Ishikawa (cell line): ENCODE results near the gene FOXP1.
A peak's percentile ranks its signal among the peaks of the same experiment; 100 is the strongest.

Experiments
- CEBPB ChIP-seq: IDR thresholded peaks from 2 replicates; pipeline ENCODE4 v1.6.1; 2012
- CREB1 ChIP-seq: IDR thresholded peaks from 2 replicates; pipeline ENCODE4 v1.6.1; 2012; ENCODE audit warnings: low read depth
- EGR1 ChIP-seq: IDR thresholded peaks from 2 replicates; pipeline ENCODE4 v1.6.1; 2012
- EP300 ChIP-seq: IDR thresholded peaks from 2 replicates; pipeline ENCODE4 v1.6.1; 2012; ENCODE audit warnings: borderline replicate concordance
- FOXM1 ChIP-seq: IDR thresholded peaks from 2 replicates; pipeline ENCODE4 v1.6.1; 2012; ENCODE audit warnings: low read depth, borderline replicate concordance
- NFIC ChIP-seq: IDR thresholded peaks from 2 replicates; pipeline ENCODE4 v1.6.1; 2012
- RAD21 ChIP-seq: IDR thresholded peaks from 2 replicates; pipeline ENCODE4 v1.6.1; 2012; ENCODE audit warnings: low read depth
- TAF1 ChIP-seq: IDR thresholded peaks from 2 replicates; pipeline ENCODE4 v1.6.1; 2012; ENCODE audit warnings: low read depth, mild to moderate bottlenecking
- TCF12 ChIP-seq: IDR thresholded peaks from 2 replicates; pipeline ENCODE4 v1.6.1; 2012; ENCODE audit warnings: low read depth
- TEAD4 ChIP-seq: IDR thresholded peaks from 2 replicates; pipeline ENCODE4 v1.6.1; 2012
- YY1 ChIP-seq: IDR thresholded peaks from 2 replicates; pipeline ENCODE4 v1.6.1; 2012; ENCODE audit warnings: low read depth
- ZBTB7A ChIP-seq: IDR thresholded peaks from 2 replicates; pipeline ENCODE4 v1.6.1; 2012; ENCODE audit warnings: low read depth
- TF ChIP-seq, protein P1 (sequence below): IDR thresholded peaks from 2 replicates; pipeline ENCODE4 v1.6.1; 2012
- TF ChIP-seq, protein P2 (sequence below): IDR thresholded peaks from 2 replicates; pipeline ENCODE4 v1.6.1; 2012
- TF ChIP-seq, protein P3 (sequence below): IDR thresholded peaks from 2 replicates; pipeline ENCODE4 v1.6.1; 2012; ENCODE audit warnings: low read depth, mild to moderate bottlenecking

Gene FOXP1

DNA sequence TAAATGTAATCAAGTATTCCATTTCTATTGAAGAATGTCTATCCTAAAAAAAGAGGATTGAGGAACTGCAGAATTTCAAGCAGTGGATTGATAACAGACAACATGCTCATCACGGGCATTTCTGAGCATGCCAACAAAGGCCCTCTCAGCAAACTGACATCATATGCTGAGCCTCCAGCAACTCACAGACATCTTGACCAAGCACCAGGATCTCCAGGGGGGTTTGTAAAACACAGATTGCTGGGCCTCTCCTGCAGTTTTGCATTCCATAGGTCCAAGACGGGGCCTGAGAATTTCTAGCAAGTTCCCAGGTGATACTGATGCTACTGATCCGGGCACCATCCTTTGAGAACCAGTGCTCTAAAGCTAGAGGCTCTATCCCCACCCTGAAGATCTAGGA, 85.0 kb downstream of the FOXP1 start:
- no peak for TF ChIP-seq NFIC
- no peak for TF ChIP-seq CREB1
- TF ChIP-seq, protein P1, sequence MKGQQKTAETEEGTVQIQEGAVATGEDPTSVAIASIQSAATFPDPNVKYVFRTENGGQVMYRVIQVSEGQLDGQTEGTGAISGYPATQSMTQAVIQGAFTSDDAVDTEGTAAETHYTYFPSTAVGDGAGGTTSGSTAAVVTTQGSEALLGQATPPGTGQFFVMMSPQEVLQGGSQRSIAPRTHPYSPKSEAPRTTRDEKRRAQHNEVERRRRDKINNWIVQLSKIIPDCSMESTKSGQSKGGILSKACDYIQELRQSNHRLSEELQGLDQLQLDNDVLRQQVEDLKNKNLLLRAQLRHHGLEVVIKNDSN, result no peak
- TF ChIP-seq, protein P2, sequence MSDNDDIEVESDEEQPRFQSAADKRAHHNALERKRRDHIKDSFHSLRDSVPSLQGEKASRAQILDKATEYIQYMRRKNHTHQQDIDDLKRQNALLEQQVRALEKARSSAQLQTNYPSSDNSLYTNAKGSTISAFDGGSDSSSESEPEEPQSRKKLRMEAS, result no peak
- TF ChIP-seq EP300, result no peak
- no peak for TF ChIP-seq FOXM1
- no peak for TF ChIP-seq CEBPB
- TF ChIP-seq TCF12, result no peak
- TF ChIP-seq, protein P3, sequence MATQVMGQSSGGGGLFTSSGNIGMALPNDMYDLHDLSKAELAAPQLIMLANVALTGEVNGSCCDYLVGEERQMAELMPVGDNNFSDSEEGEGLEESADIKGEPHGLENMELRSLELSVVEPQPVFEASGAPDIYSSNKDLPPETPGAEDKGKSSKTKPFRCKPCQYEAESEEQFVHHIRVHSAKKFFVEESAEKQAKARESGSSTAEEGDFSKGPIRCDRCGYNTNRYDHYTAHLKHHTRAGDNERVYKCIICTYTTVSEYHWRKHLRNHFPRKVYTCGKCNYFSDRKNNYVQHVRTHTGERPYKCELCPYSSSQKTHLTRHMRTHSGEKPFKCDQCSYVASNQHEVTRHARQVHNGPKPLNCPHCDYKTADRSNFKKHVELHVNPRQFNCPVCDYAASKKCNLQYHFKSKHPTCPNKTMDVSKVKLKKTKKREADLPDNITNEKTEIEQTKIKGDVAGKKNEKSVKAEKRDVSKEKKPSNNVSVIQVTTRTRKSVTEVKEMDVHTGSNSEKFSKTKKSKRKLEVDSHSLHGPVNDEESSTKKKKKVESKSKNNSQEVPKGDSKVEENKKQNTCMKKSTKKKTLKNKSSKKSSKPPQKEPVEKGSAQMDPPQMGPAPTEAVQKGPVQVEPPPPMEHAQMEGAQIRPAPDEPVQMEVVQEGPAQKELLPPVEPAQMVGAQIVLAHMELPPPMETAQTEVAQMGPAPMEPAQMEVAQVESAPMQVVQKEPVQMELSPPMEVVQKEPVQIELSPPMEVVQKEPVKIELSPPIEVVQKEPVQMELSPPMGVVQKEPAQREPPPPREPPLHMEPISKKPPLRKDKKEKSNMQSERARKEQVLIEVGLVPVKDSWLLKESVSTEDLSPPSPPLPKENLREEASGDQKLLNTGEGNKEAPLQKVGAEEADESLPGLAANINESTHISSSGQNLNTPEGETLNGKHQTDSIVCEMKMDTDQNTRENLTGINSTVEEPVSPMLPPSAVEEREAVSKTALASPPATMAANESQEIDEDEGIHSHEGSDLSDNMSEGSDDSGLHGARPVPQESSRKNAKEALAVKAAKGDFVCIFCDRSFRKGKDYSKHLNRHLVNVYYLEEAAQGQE, result no peak
- TF ChIP-seq TAF1, result no peak
- no peak for TF ChIP-seq YY1
- TF ChIP-seq EGR1, result no peak
- no peak for TF ChIP-seq ZBTB7A
- no peak for TF ChIP-seq RAD21
- TF ChIP-seq TEAD4, result no peak

DNA sequence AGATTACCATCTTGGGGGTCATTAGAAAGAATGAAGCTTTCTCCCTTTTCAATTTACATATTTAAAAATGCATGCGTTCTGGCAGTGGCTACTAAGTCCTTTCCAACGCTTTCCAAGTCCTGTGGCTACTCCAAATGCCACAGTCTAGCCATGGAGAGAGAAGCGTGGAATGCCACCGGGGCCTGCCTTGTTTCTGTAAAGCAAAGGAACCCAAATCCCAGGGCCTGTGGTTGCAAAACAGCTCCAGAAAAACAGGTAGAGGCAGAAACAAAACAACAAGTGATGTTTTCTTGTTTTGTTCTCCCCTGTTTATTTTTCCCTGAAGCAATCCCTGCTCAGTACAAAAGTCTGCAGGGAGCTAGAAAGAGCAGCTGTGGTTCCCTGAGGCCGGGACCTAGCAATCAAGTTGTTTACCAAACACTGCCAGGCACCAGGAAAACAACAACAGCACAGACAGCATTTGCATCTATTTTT, 85.5 kb downstream of the FOXP1 start:
- TF ChIP-seq, protein P3, result no peak
- TF ChIP-seq RAD21 (no peak), NFIC (no peak), TCF12 (no peak), EGR1 (no peak), FOXM1 (no peak), TAF1 (no peak), ZBTB7A (no peak), EP300 (no peak), TEAD4 (no peak), CREB1 (no peak), YY1 (no peak), CEBPB (no peak)
- TF ChIP-seq, protein P2, result no peak
- TF ChIP-seq, protein P1, result no peak

DNA sequence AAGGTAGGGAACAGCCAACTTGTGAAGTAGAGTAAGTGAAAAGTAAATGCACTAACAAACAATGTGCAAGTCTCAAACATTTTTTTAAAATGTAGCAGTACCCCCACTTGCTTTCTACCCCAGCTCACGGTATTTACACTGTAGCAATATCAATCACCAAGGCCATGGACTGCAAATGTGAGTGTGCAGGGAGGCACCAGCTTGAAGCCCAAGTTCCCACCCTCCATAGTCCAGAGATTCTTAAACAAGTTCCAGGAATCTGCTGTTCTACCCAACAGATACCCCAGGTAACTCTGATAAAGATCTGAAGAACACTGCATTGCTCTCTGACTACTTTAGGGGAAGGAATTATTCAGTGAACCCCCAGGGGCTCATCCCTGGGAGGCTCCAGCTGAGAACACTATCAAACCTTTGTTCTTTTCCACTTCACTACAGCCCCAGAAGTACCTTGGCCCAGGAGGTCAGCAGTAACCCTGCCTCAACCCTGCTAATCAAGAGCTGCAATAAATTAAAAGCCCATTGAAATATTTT, 86.1 kb downstream of the FOXP1 start:
- TF ChIP-seq ZBTB7A, result no peak
- TF ChIP-seq TAF1, result no peak
- TF ChIP-seq NFIC, result no peak
- TF ChIP-seq FOXM1, result no peak

DNA sequence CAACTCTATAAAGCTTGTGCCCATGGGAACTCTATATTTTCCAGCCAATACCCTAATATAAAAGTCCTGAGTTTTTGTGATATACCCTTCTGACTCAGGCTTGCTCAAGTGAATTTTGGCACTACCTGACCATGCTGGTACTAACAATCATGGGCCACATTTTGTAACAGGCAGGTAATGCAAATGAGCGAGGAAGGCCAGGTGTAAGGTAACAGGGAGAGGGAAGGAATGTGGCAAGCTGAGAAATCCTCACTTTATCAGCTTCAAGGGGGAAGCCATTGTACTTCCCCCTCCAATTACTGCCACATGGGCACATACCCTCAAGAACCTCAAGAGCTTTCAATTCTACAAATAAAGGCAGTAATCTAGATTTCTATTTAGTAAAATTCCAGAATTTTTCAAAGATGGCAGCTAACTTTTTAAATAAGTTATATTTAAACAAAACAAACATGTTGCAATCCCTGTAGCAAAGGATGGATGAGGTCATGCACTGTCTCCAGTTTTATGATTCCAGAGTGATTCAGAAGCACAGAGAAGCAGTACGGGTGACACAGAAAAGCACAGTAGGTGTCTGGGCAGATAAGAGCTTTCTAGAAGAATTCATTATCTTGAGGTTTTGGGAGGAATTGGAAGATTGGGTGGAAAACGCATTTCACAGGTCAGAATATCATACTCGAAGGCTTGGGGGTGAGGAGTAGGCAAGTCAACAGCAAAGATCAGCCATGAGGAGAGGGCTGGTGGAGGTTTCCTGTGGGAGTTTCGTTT, 87.6 kb downstream of the FOXP1 start:
- TF ChIP-seq CEBPB, result peak; percentile 9; the same call in 1 of the 2 replicates
- TF ChIP-seq, protein P3, result no peak
- no peak for TF ChIP-seq EP300
- no peak for TF ChIP-seq NFIC
